Immature natural killer cell (primary cell): ENCODE data around the gene AOAH. TPM values are rescaled to one million over a fixed set of nuclear protein-coding genes. Genes with fewer than 3 reads are reported as not detected.
"Not testable (repeated sequence)": the region's sequence is repeated elsewhere in the genome, so short reads cannot be mapped to it uniquely, and the experiment has no call there.

ENCODE experiments used
- DNase-seq, 3 donors: peaks; one replicate each; pipeline ENCODE4 v3.0.0; 2022; ENCODE audit warnings: mixed read lengths in 1 of 3
- H3K27ac Mint-ChIP-seq, 6 donors: one replicate each; pipeline ENCODE4 v1.8.0; 2020; ENCODE audit warnings: mixed read lengths in 6 of 6, mild to moderate bottlenecking in 5 of 6, inconsistent platforms in 4 of 6, moderate library complexity in 3 of 6
- H3K27me3 Mint-ChIP-seq, 3 donors: one replicate each; pipeline ENCODE4 v1.8.0; 2020 to 2021; ENCODE audit warnings: low read depth in 3 of 3, mild to moderate bottlenecking in 3 of 3, mixed read lengths in 3 of 3, moderate library complexity in 3 of 3, inconsistent platforms in 1 of 3
- H3K36me3 Mint-ChIP-seq, 3 donors: one replicate each; pipeline ENCODE4 v1.8.0; 2020; ENCODE audit warnings: mixed read lengths in 3 of 3, inconsistent platforms in 2 of 3, mild to moderate bottlenecking in 2 of 3
- H3K4me1 Mint-ChIP-seq, 2 donors: one replicate each; pipeline ENCODE4 v1.8.0; 2020; ENCODE audit warnings: inconsistent platforms in 2 of 2, mild to moderate bottlenecking in 2 of 2, mixed read lengths in 2 of 2, moderate library complexity in 1 of 2
- H3K4me3 Mint-ChIP-seq, 5 donors: one replicate each; pipeline ENCODE4 v1.8.0; 2020; ENCODE audit warnings: mild to moderate bottlenecking in 5 of 5, mixed read lengths in 5 of 5, inconsistent platforms in 3 of 5, moderate library complexity in 3 of 5
- H3K9me3 Mint-ChIP-seq, 6 donors: one replicate each; pipeline ENCODE4 v1.8.0; 2020; ENCODE audit warnings: mild to moderate bottlenecking in 6 of 6, mixed read lengths in 6 of 6, inconsistent platforms in 4 of 6, moderate library complexity in 3 of 6
- polyA plus RNA-seq, 3 donors: library from polyadenylated mRNA; unstranded; fragments of 300-500 nt; fragmentation: Illumina TruSeq; gene quantifications; one replicate each; pipeline ENCODE4 v1.2.3, GENCODE V29; 2021

Gene AOAH
- polyA plus RNA-seq, 3 donors from 2014 or later = 288 to 385 (median 331) TPM

GRCh38 chr7:36506130-36506798, 218.0 kb downstream of the AOAH start:
- Mint-ChIP-seq H3K36me3 (no peaks in the 10 kb centered on the region), H3K27ac (peak overlapping the region in 4 of 6 donors; percentile 66 to 85 (median 72)), H3K27me3 (peaks cover 23 to 92% (median 29%) of the 10 kb centered on the region in 3 donors), H3K9me3 (peaks cover 0 to under 1% (median 0%) of the 10 kb centered on the region in 6 donors), H3K4me3 (no peak overlapping the region), H3K4me1 (peaks cover 40 to 66% of the 10 kb centered on the region in 2 donors)
- no peak for DNase-seq

GRCh38 chr7:36504617-36505016, 219.7 kb downstream of the AOAH start:
- Mint-ChIP-seq H3K27me3 (peaks cover 13 to 85% (median 25%) of the 10 kb centered on the region in 3 donors), H3K4me1 (peaks cover 38 to 57% of the 10 kb centered on the region in 2 donors), H3K4me3 (peak overlapping the region in 1 of 5 donors; percentile 18), H3K27ac (peak overlapping the region in 3 of 6 donors; percentile 29 to 52 (median 47))
- DNase-seq, H3K9me3 Mint-ChIP-seq, H3K36me3 Mint-ChIP-seq: not testable (repeated sequence)

GRCh38 chr7:36504216-36504615, 220.1 kb downstream of the AOAH start:
- H3K27me3 Mint-ChIP-seq = peaks cover 13 to 86% (median 23%) of the 10 kb centered on the region in 3 donors
- H3K36me3 Mint-ChIP-seq, H3K9me3 Mint-ChIP-seq, DNase-seq: not testable (repeated sequence)
- peak overlapping the region in 1 of 5 donors; percentile 30 for H3K4me3 Mint-ChIP-seq
- H3K27ac Mint-ChIP-seq = peak overlapping the region in 2 of 6 donors; percentile 47 to 52
- H3K4me1 Mint-ChIP-seq = peaks cover 36 to 57% of the 10 kb centered on the region in 2 donors

GRCh38 chr7:36497775-36498174, 226.5 kb downstream of the AOAH start:
- Mint-ChIP-seq H3K9me3 (peaks cover 0 to 3% (median 0%) of the 10 kb centered on the region in 6 donors), H3K36me3 (no peaks in the 10 kb centered on the region), H3K27ac (peak overlapping the region in 1 of 6 donors; percentile 14), H3K4me1 (peaks cover 2 to 6% of the 10 kb centered on the region in 2 donors), H3K27me3 (peaks cover 7 to 44% (median 24%) of the 10 kb centered on the region in 3 donors), H3K4me3 (no peak overlapping the region)
- DNase-seq = no peak

DNA sequence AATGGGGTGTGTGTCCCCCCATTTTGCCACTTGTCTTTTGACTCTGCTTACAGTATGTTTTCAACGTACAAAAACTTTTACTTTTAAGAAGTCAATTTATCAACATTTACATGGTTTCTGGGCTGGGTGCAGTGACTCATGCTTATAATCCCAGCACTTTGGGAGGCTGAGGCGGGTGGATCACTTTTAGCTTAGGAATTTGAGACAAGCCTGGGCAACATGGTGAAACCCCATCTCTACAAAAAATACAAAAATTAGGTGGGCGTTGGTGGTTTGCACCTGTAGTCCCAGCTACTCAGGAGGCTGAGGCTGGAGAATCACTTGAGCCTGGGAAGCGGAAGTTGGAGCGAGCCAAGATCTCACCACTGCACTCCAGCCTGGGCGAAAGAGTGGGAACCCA, 227.1 kb downstream of the AOAH start:
- not testable (repeated sequence) for H3K4me3 Mint-ChIP-seq, DNase-seq, H3K9me3 Mint-ChIP-seq, H3K36me3 Mint-ChIP-seq, H3K27ac Mint-ChIP-seq, H3K4me1 Mint-ChIP-seq
- H3K27me3 Mint-ChIP-seq = peaks cover 7 to 43% (median 21%) of the 10 kb centered on the region in 3 donors

DNA sequence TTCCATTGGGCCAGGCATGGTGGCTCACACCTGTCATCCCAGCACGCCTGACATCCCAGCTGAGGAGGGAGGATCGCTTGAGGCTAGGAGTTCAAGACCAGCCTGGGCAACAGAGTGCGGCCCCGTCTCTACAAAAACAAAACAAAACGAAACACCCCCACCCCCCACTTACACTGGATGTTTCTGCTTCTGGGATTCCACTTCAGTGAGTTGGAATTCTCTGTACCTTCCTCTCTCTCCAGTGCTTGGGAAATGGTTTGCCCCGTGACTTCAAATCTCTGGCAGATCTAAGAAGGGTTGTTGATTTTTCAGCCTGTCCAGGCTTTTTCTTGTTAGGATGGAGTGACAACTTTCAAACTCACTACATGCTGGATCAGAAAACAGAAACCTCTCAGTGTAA, 227.7 kb downstream of the AOAH start:
- Mint-ChIP-seq H3K36me3 (no peaks in the 10 kb centered on the region), H3K27me3 (peaks cover 7 to 38% (median 20%) of the 10 kb centered on the region in 3 donors), H3K4me1 (peaks cover 0 to 1% of the 10 kb centered on the region in 2 donors), H3K27ac (no peak overlapping the region), H3K9me3 (peaks cover 0 to 3% (median 0%) of the 10 kb centered on the region in 6 donors), H3K4me3 (no peak overlapping the region)
- no peak for DNase-seq

GRCh38 chr7:36491317-36491716, 233.0 kb downstream of the AOAH start:
- Mint-ChIP-seq H3K4me1 (peaks cover 0 to 5% of the 10 kb centered on the region in 2 donors), H3K36me3 (no peaks in the 10 kb centered on the region), H3K9me3 (no peaks in the 10 kb centered on the region), H3K27me3 (peaks cover 3 to 11% (median 7%) of the 10 kb centered on the region in 3 donors), H3K4me3 (no peak overlapping the region), H3K27ac (no peak overlapping the region)
- DNase-seq = no peak

- Mint-ChIP-seq H3K27ac (no peak overlapping the region), H3K9me3 (no peaks in the 10 kb centered on the region), H3K4me3 (no peak overlapping the region), H3K4me1 (peaks cover 0 to 5% of the 10 kb centered on the region in 2 donors), H3K36me3 (no peaks in the 10 kb centered on the region), H3K27me3 (peaks cover 3 to 10% (median 4%) of the 10 kb centered on the region in 3 donors)
- DNase-seq = no peak
Measured at GRCh38 chr7:36490419-36490830, 233.9 kb downstream of the AOAH start.

GRCh38 chr7:36488672-36489071, 235.6 kb downstream of the AOAH start:
- H3K36me3 Mint-ChIP-seq, DNase-seq, H3K4me1 Mint-ChIP-seq, H3K4me3 Mint-ChIP-seq, H3K27ac Mint-ChIP-seq, H3K9me3 Mint-ChIP-seq: not testable (repeated sequence)
- peaks cover 1 to 14% (median 3%) of the 10 kb centered on the region in 3 donors for H3K27me3 Mint-ChIP-seq

GRCh38 chr7:36487756-36488336, 236.4 kb downstream of the AOAH start:
- H3K4me3 Mint-ChIP-seq = no peak overlapping the region
- DNase-seq = peak; percentile 38 to 55 (median 52)
- peaks cover 0 to 14% (median 2%) of the 10 kb centered on the region in 3 donors for H3K27me3 Mint-ChIP-seq
- H3K36me3 Mint-ChIP-seq = no peaks in the 10 kb centered on the region
- H3K27ac Mint-ChIP-seq = no peak overlapping the region
- peaks cover 0 to 5% of the 10 kb centered on the region in 2 donors for H3K4me1 Mint-ChIP-seq
- H3K9me3 Mint-ChIP-seq = no peaks in the 10 kb centered on the region

GRCh38 chr7:36486336-36486735, 238.0 kb downstream of the AOAH start:
- no peak overlapping the region for H3K4me3 Mint-ChIP-seq
- H3K4me1 Mint-ChIP-seq = peaks cover 0 to 5% of the 10 kb centered on the region in 2 donors
- no peak overlapping the region for H3K27ac Mint-ChIP-seq

GRCh38 chr7:36484265-36484664, 240.0 kb downstream of the AOAH start:
- Mint-ChIP-seq H3K27me3 (peaks cover 3 to 18% (median 8%) of the 10 kb centered on the region in 3 donors), H3K9me3 (peaks cover 0 to 2% (median 0%) of the 10 kb centered on the region in 6 donors), H3K4me3 (no peak overlapping the region), H3K27ac (no peak overlapping the region), H3K36me3 (peaks cover 0 to 11% (median 0%) of the 10 kb centered on the region in 3 donors), H3K4me1 (peaks cover 0 to 5% of the 10 kb centered on the region in 2 donors)
- DNase-seq = no peak

More at GRCh38 chr7:36486336-36486735, 238.0 kb downstream of the AOAH start:
- Mint-ChIP-seq H3K27me3 (peaks cover 3 to 20% (median 3%) of the 10 kb centered on the region in 3 donors), H3K36me3 (no peaks in the 10 kb centered on the region), H3K9me3 (no peaks in the 10 kb centered on the region)
- no peak for DNase-seq

- H3K4me3 Mint-ChIP-seq, H3K9me3 Mint-ChIP-seq, DNase-seq, H3K27ac Mint-ChIP-seq, H3K4me1 Mint-ChIP-seq: not testable (repeated sequence)
- peaks cover 0 to 11% (median 0%) of the 10 kb centered on the region in 3 donors for H3K36me3 Mint-ChIP-seq
- H3K27me3 Mint-ChIP-seq = peaks cover 3 to 18% (median 8%) of the 10 kb centered on the region in 3 donors
Measured at GRCh38 chr7:36483853-36484252, 240.4 kb downstream of the AOAH start.

GRCh38 chr7:36478745-36479144, 245.5 kb downstream of the AOAH start:
- H3K36me3 Mint-ChIP-seq = peaks cover 0 to 11% (median 0%) of the 10 kb centered on the region in 3 donors
- H3K9me3 Mint-ChIP-seq = peaks cover 0 to 2% (median under 1%) of the 10 kb centered on the region in 6 donors
- no peak overlapping the region for H3K27ac Mint-ChIP-seq
- no peak for DNase-seq
- no peak overlapping the region for H3K4me3 Mint-ChIP-seq
- H3K4me1 Mint-ChIP-seq = peaks cover 10 to 12% of the 10 kb centered on the region in 2 donors
- peaks cover 3 to 10% (median 9%) of the 10 kb centered on the region in 3 donors for H3K27me3 Mint-ChIP-seq
